HG03558 (cell line): Measurements from ENCODE around the gene RCAN2.

Source experiments
- ATAC-seq: cut with Tn5 transposase; IDR thresholded peaks from one replicate; pipeline ENCODE4 v1.9.1; 2021; ENCODE audit warnings: moderate number of reproducible peaks; ENCODE audit not compliant: unreplicated experiment; ENCODE audit errors: extremely low read depth

The RCAN2 gene

DNA sequence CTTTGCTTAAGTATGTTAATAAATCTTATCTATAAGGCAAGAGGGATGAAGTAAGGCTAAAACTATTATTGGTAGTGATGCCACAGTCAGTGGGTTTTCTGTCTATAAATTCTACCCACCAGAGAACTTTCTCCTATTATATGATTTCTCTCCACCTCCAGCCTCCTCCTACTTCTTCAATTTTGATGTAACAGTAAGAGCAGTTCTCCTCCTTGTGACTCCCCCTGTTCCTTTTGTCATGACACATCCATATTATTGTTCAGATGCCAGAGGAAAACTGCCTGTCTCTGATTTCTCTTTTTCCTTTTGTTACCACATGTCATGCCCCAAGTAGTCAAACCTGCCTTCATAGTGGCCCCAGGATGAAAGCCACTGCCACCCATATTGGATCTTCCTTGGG is 9.1 kb upstream of the RCAN2 start:
- no peak for ATAC-seq

- no peak for ATAC-seq
Measured at GRCh38 chr6:46491628-46492547, 639 bp upstream of the RCAN2 start.

DNA sequence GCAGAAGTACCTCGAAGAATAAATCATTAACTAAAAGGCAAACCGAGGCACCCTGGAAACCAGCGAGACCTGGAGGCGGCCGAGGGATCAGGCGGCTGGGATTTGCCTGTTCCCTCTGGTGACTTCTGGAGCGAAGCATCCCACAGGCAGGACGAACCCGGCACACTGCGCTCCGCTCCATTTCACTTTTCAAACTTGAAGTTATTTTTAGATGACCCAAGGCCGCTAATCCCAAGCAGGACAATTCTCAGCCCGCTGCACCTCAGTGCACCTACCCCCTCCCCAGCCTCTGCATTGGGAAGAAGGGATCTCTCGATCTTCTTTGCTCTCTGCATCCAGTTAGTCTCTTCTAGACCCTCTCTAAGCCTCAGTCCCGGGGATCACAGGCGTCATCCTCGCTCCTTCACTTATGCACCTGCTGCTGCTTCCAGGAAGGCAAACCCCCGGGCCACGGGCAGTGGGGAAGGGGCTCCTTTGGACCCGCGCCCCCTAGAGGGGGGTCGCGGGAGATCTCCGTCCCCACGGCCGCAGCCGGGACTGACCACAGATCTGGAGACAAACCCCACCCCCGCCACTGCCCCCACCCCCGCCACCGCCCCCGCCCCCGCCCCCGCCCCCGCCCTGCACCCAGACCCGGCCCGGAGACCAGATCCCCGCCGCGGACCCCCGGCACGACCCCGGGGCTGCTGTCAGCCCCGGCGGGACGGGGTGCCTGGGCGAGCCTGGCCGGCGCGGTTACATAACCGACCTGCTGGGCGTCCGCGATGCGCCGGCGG is 636 bp downstream of the RCAN2 start:
- ATAC-seq, result no peak

- no peak for ATAC-seq
Measured at GRCh38 chr6:46486181-46486580, 5.1 kb downstream of the RCAN2 start.

GRCh38 chr6:46484081-46484820 is 7.0 kb downstream of the RCAN2 start:
- ATAC-seq, result no peak

DNA sequence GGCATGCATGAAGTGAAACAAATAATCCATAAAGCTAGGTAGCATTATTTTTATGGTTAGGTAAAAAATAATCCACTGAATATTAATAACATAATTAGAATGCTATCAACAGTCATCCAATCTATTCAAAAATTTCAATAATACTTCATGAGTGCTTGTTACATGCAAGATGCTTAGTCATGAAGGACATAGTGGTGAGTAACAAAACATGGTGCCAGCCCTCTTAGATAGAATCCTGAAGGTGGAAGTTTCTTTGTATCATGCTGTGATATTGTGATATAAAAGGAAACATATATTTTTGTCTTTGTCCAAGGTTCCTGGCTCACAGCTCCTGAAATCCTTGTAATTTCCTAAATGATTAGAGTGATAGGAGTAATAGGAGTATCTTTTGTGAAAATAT is 14.9 kb downstream of the RCAN2 start:
- ATAC-seq, result no peak

DNA sequence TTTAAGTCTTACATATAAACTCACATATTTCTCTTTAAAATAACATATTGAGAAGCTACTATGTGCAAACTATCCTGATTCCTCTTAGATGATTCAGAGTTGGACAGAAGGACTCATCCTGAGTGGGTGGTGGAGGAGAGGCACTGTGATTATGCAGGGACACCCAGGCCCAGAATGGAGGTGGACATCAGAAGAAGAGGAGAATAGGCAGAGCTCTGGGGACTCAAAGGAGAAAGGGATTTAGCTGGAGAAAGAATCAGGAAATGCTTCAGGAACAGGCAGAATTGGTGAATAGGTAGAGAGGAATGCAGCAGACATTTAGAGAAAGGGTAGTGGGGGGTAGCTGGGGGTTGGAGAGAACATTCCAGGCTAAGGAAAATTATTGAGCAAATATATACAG is 17.4 kb downstream of the RCAN2 start:
- ATAC-seq, result no peak

DNA sequence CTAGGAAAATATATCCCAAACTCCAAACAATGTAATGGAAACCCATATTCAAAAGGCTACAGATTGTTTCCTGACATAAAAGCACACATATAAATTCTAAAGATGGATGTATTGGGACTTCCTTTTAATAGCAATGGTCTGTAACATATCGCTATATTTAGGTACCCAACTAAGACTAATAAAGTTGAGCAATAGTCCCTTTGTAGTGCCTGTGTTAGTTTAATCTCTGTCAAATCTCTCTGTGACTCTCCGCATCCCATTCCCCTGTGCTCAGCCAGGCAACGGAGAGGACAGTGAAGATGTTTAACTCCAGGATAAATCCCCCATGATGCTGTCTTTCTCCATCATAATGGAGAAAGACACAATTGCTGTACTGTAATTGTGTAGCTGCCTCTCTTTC is 19.0 kb downstream of the RCAN2 start:
- no peak for ATAC-seq

DNA sequence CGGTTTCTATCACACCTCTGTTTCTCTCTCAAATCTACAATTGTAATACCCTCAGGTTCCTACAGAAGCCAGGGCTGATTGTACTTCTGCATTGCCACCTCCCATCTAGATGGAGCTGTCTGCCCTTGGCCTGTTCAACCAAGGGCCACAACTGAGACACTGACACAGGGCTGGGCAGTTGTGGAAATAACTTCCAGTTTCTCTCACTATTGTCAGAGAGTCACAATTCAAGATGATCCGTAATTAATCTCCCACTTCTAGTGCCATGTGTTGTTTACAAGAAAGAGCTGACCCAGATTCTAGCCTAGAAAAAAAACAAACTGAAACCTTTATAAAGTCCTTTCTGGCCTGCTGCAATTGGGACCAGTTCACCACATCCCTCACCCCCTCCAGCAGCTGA is 22.2 kb downstream of the RCAN2 start:
- ATAC-seq, result no peak

GRCh38 chr6:46468403-46469010 is 22.7 kb downstream of the RCAN2 start:
- ATAC-seq, result no peak

GRCh38 chr6:46466570-46466969 is 24.7 kb downstream of the RCAN2 start:
- ATAC-seq, result no peak

GRCh38 chr6:46465294-46466165 is 25.7 kb downstream of the RCAN2 start:
- no peak for ATAC-seq

DNA sequence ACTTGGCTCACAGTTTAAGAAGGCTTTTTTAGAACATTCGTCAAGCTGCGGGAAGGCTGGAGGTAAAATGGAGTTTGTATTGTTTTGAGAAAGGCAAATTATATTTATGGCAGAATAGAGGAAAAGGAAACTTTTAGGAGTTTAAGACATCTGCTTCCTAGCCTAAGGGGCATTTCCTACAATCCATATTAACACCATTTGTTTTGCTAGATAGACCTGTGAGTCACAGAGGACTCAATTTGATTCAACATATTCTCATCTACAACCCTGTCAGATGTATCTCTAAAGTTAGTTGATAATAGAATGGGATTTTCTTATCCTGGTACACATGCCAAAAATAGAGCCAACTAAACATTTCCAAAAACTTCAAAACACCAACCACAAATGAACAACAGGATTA is 35.0 kb downstream of the RCAN2 start:
- ATAC-seq, result no peak

GRCh38 chr6:46454691-46455090 is 36.6 kb downstream of the RCAN2 start:
- no peak for ATAC-seq

- no peak for ATAC-seq
Measured at GRCh38 chr6:46453741-46454316, 37.4 kb downstream of the RCAN2 start.

- ATAC-seq, result no peak
Measured at GRCh38 chr6:46453216-46453615, 38.0 kb downstream of the RCAN2 start.

DNA sequence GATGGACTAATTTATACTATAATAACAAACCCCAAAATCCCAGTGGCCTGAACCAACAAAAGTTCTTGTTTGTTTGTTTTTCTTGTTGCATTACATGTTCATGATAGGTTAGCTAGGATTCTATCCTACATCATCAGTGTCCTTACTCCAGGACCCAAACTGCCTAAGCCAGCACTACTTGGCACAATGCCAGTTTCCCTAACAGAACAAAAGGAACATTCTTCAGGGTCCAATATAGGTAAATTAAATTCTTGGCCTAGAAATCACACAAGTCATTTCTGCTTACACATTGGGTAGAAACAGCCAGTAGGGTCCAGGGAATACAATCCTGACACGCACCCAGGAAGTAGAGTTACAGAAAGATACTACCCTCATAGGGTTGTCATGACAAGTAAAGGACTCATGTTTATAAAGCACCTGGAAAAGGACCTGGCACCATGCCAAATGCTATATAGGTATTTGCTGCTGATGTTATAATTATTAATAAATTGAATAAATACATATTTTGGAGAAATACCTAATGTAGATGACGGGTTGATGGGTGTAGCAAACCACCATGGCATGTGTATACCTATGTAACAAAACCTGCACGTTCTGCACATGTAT is 38.8 kb downstream of the RCAN2 start:
- no peak for ATAC-seq

DNA sequence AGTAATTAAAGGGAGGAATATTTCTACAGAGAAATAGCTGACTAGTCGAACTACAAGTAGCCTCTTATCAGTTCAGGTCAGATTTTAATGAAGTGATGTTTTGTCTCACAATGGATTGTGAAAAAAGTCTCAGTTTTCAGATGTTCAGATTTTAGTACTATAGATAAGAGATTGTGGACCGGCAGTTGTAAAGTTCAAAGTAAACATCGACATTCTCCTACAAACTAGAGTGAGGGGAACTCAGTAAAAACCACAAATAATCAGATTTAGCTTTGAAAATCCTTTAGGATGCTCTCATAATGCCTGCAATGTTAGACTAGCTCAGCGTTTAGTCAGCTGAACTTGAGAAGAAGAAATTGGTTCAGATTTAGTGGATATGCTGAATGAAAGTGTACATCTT is 39.9 kb downstream of the RCAN2 start:
- no peak for ATAC-seq
